OCI-LY3 (cell line): Measurements from ENCODE around the gene ANKRD34C.

Experiments
- H2AFZ ChIP-seq: fragments of 200-600, 300-600 bp; shearing (Covaris generic); 2 replicates; pipeline ENCODE4 v1.6.0; 2014; ENCODE audit warnings: antibody characterized with exemption, low read depth, low read length
- H3K27ac ChIP-seq: fragments of 200-600, 300-600 bp; sonication (generic); 2 replicates; pipeline ENCODE4 v1.5.1; 2014; ENCODE audit warnings: mild to moderate bottlenecking, low read length, moderate library complexity, mixed read lengths
- H3K27me3 ChIP-seq: fragments of 200-600, 300-600 bp; sonication (generic); 2 replicates; pipeline ENCODE4 v1.6.1; 2014; ENCODE audit warnings: low read depth, low read length, mixed read lengths
- H3K36me3 ChIP-seq: fragments of 200-600, 300-600 bp; sonication (generic); replicated peaks from 2 replicates; pipeline ENCODE3; 2014; ENCODE audit warnings: low read depth, low read length, mixed read lengths
- H3K4me1 ChIP-seq: fragments of 300-600, 200-600 bp; sonication (generic); 2 replicates; pipeline ENCODE4 v1.6.1; 2014; ENCODE audit warnings: low read length, mixed read lengths
- H3K4me2 ChIP-seq: fragments of 200-600, 300-600 bp; sonication (generic); 2 replicates; pipeline ENCODE4 v1.6.1; 2014; ENCODE audit warnings: low read length, mixed read lengths
- H3K4me3 ChIP-seq: fragments of 300-600, 200-600 bp; sonication (generic); 2 replicates; pipeline ENCODE4 v1.5.1; 2014; ENCODE audit warnings: antibody characterized with exemption, mild to moderate bottlenecking, low read length, moderate library complexity
- H3K79me2 ChIP-seq: fragments of 300-600, 200-600 bp; shearing (Covaris generic); 2 replicates; pipeline ENCODE4 v1.6.1; 2014; ENCODE audit warnings: mild to moderate bottlenecking, low read length, mixed read lengths
- H3K9ac ChIP-seq: fragments of 300-600, 200-600 bp; shearing (Covaris generic); 2 replicates; pipeline ENCODE4 v1.6.0; 2014; ENCODE audit warnings: mild to moderate bottlenecking, low read length, moderate library complexity
- H3K9me3 ChIP-seq: fragments of 200-600, 300-600 bp; shearing (Covaris generic); 2 replicates; pipeline ENCODE4 v1.6.1; 2014; ENCODE audit warnings: low read length, mixed read lengths; ENCODE audit not compliant: insufficient read depth
- H4K20me1 ChIP-seq: fragments of 200-600, 300-600 bp; sonication (generic); 2 replicates; pipeline ENCODE4 v1.6.1; 2016; ENCODE audit warnings: low read length, mixed read lengths; ENCODE audit not compliant: insufficient read depth
- CTCF ChIP-seq: fragments of 200-600, 300-600 bp; sonication (generic); IDR thresholded peaks from 2 replicates; pipeline ENCODE4 v1.5.1; 2014; ENCODE audit warnings: antibody characterized with exemption, low read length, low read depth
- EZH2phosphoT487 ChIP-seq: fragments of 200-600 bp; shearing (Covaris generic); IDR thresholded peaks from 2 replicates; pipeline ENCODE4 v1.6.1; 2018; ENCODE audit warnings: antibody characterized with exemption, mixed run types, low read depth

The ANKRD34C gene

GRCh38 chr15:79282371-79283251, at the start of gene ANKRD34C:
ANKRD34C (plus strand) TSS chr15:79282722; CDS start chr15:79293285, 10,563 bp downstream.
- Histone ChIP-seq H2AFZ (no peak within 1 kb of the TSS), H3K4me1 (no peaks in the 10 kb centered on the region), H3K79me2 (no peaks in the 10 kb centered on the region), H4K20me1 (no peaks in the 10 kb centered on the region), H3K9me3 (no peaks in the 10 kb centered on the region), H3K4me2 (no peak within 1 kb of the TSS), H3K27ac (no peak within 1 kb of the TSS), H3K4me3 (no peak within 1 kb of the TSS), H3K9ac (no peak within 1 kb of the TSS), H3K27me3 (peaks cover 9% of the 10 kb centered on the region; the same call in 1 of the 2 replicates), H3K36me3 (no peaks in the 10 kb centered on the region)
- no peak for TF ChIP-seq CTCF
- TF ChIP-seq EZH2phosphoT487: no peak

GRCh38 chr15:79233236-79233635, 49.3 kb upstream of the ANKRD34C start:
- no peak overlapping the region for H3K4me3 ChIP-seq
- peaks cover 42% of the 10 kb centered on the region for H3K27me3 ChIP-seq
- peaks cover 22% of the 10 kb centered on the region; the same call in 1 of the 2 replicates for H3K9me3 ChIP-seq
- no peak overlapping the region for H3K9ac ChIP-seq
- H4K20me1 ChIP-seq: no peaks in the 10 kb centered on the region
- no peaks in the 10 kb centered on the region for H3K79me2 ChIP-seq
- no peaks in the 10 kb centered on the region for H3K36me3 ChIP-seq
- H3K4me2 ChIP-seq: no peak overlapping the region
- H3K4me1 ChIP-seq: no peaks in the 10 kb centered on the region
- H3K27ac ChIP-seq: no peak overlapping the region
- no peak for TF ChIP-seq EZH2phosphoT487
- TF ChIP-seq CTCF: no peak
- H2AFZ ChIP-seq: no peak overlapping the region

GRCh38 chr15:79240036-79240435, 42.5 kb upstream of the ANKRD34C start:
- Histone ChIP-seq H3K9me3 (no peaks in the 10 kb centered on the region), H3K4me2 (no peak overlapping the region), H2AFZ (no peak overlapping the region), H3K79me2 (no peaks in the 10 kb centered on the region), H3K4me1 (no peaks in the 10 kb centered on the region), H3K9ac (no peak overlapping the region), H3K27me3 (peaks cover 41% of the 10 kb centered on the region), H3K27ac (no peak overlapping the region), H3K36me3 (no peaks in the 10 kb centered on the region), H3K4me3 (no peak overlapping the region), H4K20me1 (no peaks in the 10 kb centered on the region)
- TF ChIP-seq CTCF (no peak), EZH2phosphoT487 (no peak)

GRCh38 chr15:79243723-79244122, 38.8 kb upstream of the ANKRD34C start:
- Histone ChIP-seq H3K4me2 (no peak overlapping the region), H3K9ac (no peak overlapping the region), H3K79me2 (no peaks in the 10 kb centered on the region), H3K27me3 (peaks cover 23% of the 10 kb centered on the region), H3K4me3 (no peak overlapping the region), H3K4me1 (no peaks in the 10 kb centered on the region), H4K20me1 (no peaks in the 10 kb centered on the region), H3K36me3 (no peaks in the 10 kb centered on the region), H3K9me3 (no peaks in the 10 kb centered on the region), H2AFZ (no peak overlapping the region), H3K27ac (no peak overlapping the region)
- TF ChIP-seq CTCF (no peak), EZH2phosphoT487 (no peak)
